ENCODE measurements around the gene NRXN3. TPM values are rescaled to one million over a fixed set of nuclear protein-coding genes. Genes with fewer than 3 reads are reported as not detected.

The NRXN3 gene
- total RNA-seq, 1 donor = 2.5 TPM

- H3K27me3 ChIP-seq (ENCODE audit: insufficient read depth, low read length) = no peaks in the 10 kb centered on the region
- H3K79me2 ChIP-seq (ENCODE audit: insufficient read depth, low read length) = no peaks in the 10 kb centered on the region
- H3K9me3 ChIP-seq (ENCODE audit: low read depth, low read length) = no peaks in the 10 kb centered on the region
- H3K4me3 ChIP-seq (ENCODE audit: insufficient read depth, low read length) = no peak overlapping the region
- no peak overlapping the region for H3K27ac ChIP-seq (ENCODE audit: low read depth, low read length)
- H2AFZ ChIP-seq (ENCODE audit: low read length) = no peak overlapping the region
- peaks cover 4% of the 10 kb centered on the region for H3K4me1 ChIP-seq (ENCODE audit: insufficient read depth, low read length)
- no peaks in the 10 kb centered on the region for H3K36me3 ChIP-seq (ENCODE audit: insufficient read depth, low read length)
- no peaks in the 10 kb centered on the region for H4K20me1 ChIP-seq (ENCODE audit: insufficient read depth, low read length)
- peak; percentile 49 for DNase-seq (ENCODE audit: insufficient read length, low spot score, missing footprints)
- TF ChIP-seq, protein P1, sequence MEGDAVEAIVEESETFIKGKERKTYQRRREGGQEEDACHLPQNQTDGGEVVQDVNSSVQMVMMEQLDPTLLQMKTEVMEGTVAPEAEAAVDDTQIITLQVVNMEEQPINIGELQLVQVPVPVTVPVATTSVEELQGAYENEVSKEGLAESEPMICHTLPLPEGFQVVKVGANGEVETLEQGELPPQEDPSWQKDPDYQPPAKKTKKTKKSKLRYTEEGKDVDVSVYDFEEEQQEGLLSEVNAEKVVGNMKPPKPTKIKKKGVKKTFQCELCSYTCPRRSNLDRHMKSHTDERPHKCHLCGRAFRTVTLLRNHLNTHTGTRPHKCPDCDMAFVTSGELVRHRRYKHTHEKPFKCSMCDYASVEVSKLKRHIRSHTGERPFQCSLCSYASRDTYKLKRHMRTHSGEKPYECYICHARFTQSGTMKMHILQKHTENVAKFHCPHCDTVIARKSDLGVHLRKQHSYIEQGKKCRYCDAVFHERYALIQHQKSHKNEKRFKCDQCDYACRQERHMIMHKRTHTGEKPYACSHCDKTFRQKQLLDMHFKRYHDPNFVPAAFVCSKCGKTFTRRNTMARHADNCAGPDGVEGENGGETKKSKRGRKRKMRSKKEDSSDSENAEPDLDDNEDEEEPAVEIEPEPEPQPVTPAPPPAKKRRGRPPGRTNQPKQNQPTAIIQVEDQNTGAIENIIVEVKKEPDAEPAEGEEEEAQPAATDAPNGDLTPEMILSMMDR (IDR thresholded peaks at IDR 0.05; ENCODE audit: extremely low read depth, low read depth, low read length) = no peak
- no peak overlapping the region for H3K4me2 ChIP-seq (ENCODE audit: insufficient read depth, low read length)
These were observed 83.8 kb downstream of the NRXN3 start for GRCh38 chr14:78253986-78254385.

GRCh38 chr14:78254911-78255461, 84.8 kb downstream of the NRXN3 start:
- H2AFZ ChIP-seq (ENCODE audit: low read length) = no peak overlapping the region

GRCh38 chr14:78259831-78260230, 89.7 kb downstream of the NRXN3 start:
- H2AFZ ChIP-seq (ENCODE audit: low read length) = no peak overlapping the region
- H3K4me2 ChIP-seq (ENCODE audit: insufficient read depth, low read length) = no peak overlapping the region
- no peak for DNase-seq (ENCODE audit: insufficient read length, low spot score, missing footprints)
- H3K79me2 ChIP-seq (ENCODE audit: insufficient read depth, low read length) = no peaks in the 10 kb centered on the region
- H3K9me3 ChIP-seq (ENCODE audit: low read depth, low read length) = no peaks in the 10 kb centered on the region
- H4K20me1 ChIP-seq (ENCODE audit: insufficient read depth, low read length) = no peaks in the 10 kb centered on the region
- no peak overlapping the region for H3K4me3 ChIP-seq (ENCODE audit: insufficient read depth, low read length)
- H3K36me3 ChIP-seq (ENCODE audit: insufficient read depth, low read length) = no peaks in the 10 kb centered on the region
- no peaks in the 10 kb centered on the region for H3K27me3 ChIP-seq (ENCODE audit: insufficient read depth, low read length)
- TF ChIP-seq, protein P1 (IDR thresholded peaks at IDR 0.05; ENCODE audit: extremely low read depth, low read depth, low read length) = no peak
- no peak overlapping the region for H3K27ac ChIP-seq (ENCODE audit: low read depth, low read length)
- peaks cover 4% of the 10 kb centered on the region for H3K4me1 ChIP-seq (ENCODE audit: insufficient read depth, low read length)

More at GRCh38 chr14:78254911-78255461, 84.8 kb downstream of the NRXN3 start:
- TF ChIP-seq, protein P1 (IDR thresholded peaks at IDR 0.05; ENCODE audit: extremely low read depth, low read depth, low read length) = no peak
- Histone ChIP-seq H3K27ac (ENCODE audit: low read depth, low read length) (no peak overlapping the region), H3K4me1 (ENCODE audit: insufficient read depth, low read length) (peaks cover 4% of the 10 kb centered on the region), H3K4me3 (ENCODE audit: insufficient read depth, low read length) (no peak overlapping the region), H3K79me2 (ENCODE audit: insufficient read depth, low read length) (no peaks in the 10 kb centered on the region), H3K4me2 (ENCODE audit: insufficient read depth, low read length) (no peak overlapping the region), H3K27me3 (ENCODE audit: insufficient read depth, low read length) (no peaks in the 10 kb centered on the region), H3K9me3 (ENCODE audit: low read depth, low read length) (no peaks in the 10 kb centered on the region), H4K20me1 (ENCODE audit: insufficient read depth, low read length) (no peaks in the 10 kb centered on the region), H3K36me3 (ENCODE audit: insufficient read depth, low read length) (no peaks in the 10 kb centered on the region)
- DNase-seq (ENCODE audit: insufficient read length, low spot score, missing footprints) = no peak

DNA sequence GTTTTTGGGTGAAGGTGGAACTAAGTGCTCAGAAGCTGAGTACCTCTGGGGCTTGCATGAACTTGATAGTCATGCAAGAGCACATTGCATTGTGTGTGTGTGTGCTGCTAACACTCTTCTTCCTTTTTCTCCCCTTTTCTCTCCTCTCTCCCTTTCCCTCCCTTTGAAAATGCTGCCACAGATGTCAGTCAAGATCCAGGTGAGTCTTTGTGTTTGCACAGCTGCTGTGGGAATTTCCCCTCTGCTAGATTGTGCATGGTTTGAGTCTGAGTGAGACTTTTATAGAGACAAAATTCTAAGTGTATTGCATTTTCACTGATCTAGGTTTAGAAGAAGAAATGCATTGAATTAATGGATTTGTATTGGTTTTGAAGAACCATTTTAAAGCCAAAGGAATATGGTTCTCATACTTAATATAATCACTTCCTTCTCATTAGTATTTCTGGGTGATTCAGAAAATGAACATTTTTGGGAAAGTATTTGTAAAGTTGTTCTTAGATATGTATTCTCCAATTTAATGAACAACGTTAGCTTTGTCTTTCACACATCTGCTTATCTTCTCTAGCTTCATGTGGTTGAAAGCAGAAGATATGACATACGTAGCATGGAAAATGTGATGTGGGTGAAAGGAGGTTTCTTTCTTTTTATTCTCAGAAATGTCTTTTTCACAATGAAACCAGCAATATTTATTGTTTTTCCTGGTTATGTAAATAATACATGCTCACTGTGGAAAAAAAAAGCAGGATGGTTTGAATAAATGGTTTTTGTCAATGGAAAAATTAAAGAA, 108.5 kb downstream of the NRXN3 start:
- Histone ChIP-seq H3K4me1 (ENCODE audit: insufficient read depth, low read length) (no peaks in the 10 kb centered on the region), H3K36me3 (ENCODE audit: insufficient read depth, low read length) (no peaks in the 10 kb centered on the region), H3K9me3 (ENCODE audit: low read depth, low read length) (peaks cover 2% of the 10 kb centered on the region), H3K4me3 (ENCODE audit: insufficient read depth, low read length) (no peak overlapping the region), H3K27ac (ENCODE audit: low read depth, low read length) (no peak overlapping the region), H3K27me3 (ENCODE audit: insufficient read depth, low read length) (no peaks in the 10 kb centered on the region), H3K79me2 (ENCODE audit: insufficient read depth, low read length) (no peaks in the 10 kb centered on the region), H4K20me1 (ENCODE audit: insufficient read depth, low read length) (no peaks in the 10 kb centered on the region), H3K4me2 (ENCODE audit: insufficient read depth, low read length) (no peak overlapping the region), H2AFZ (ENCODE audit: low read length) (no peak overlapping the region)
- no peak for DNase-seq (ENCODE audit: insufficient read length, low spot score, missing footprints)
- TF ChIP-seq, protein P1 (IDR thresholded peaks at IDR 0.05; ENCODE audit: extremely low read depth, low read depth, low read length) = no peak

Measured in osteoblast (primary cell).